H1 (cell line): ENCODE data around the gene LTBP4. TPM values are rescaled to one million over a fixed set of nuclear protein-coding genes. Genes with fewer than 3 reads are reported as not detected.

Source experiments
- BRCA1 ChIP-seq: IDR thresholded peaks from 2 replicates; pipeline ENCODE4 v1.6.1; 2012; ENCODE audit warnings: low read depth, low read length, improper control_type of control experiment
- CHD7 ChIP-seq: fragments of 300-600 bp; sonication (generic); IDR thresholded peaks from 2 replicates; pipeline ENCODE4 v1.7.1; 2012; ENCODE audit warnings: low read length, moderate library complexity, mild to moderate bottlenecking, inconsistent platforms; ENCODE audit not compliant: insufficient replicate concordance
- EZH2 ChIP-seq: fragments of 200-600 bp; sonication (generic); IDR thresholded peaks from 2 replicates; pipeline ENCODE4 v1.7.1; 2012; ENCODE audit warnings: low read depth, mild to moderate bottlenecking, moderate library complexity, low read length, inconsistent platforms; ENCODE audit not compliant: severe bottlenecking
- JUND ChIP-seq: IDR thresholded peaks from 2 replicates; pipeline ENCODE4 v1.6.1; 2011; ENCODE audit warnings: mild to moderate bottlenecking, improper control_type of control experiment, low read length
- SAP30 ChIP-seq: fragments of 300-600 bp; sonication (generic); IDR thresholded peaks from 2 replicates; pipeline ENCODE4 v1.7.1; 2012; ENCODE audit warnings: low read length, moderate library complexity, mild to moderate bottlenecking, inconsistent platforms; ENCODE audit not compliant: insufficient read depth, insufficient replicate concordance
- SIRT6 ChIP-seq: IDR thresholded peaks from one replicate; pipeline ENCODE4 v1.7.1; 2012; ENCODE audit warnings: low read length, inconsistent platforms
- SP1 ChIP-seq: IDR thresholded peaks from 2 replicates; pipeline ENCODE4 v1.6.1; 2011; ENCODE audit warnings: low read depth, low read length
- TAF7 ChIP-seq: optimal IDR thresholded peaks from 2 replicates; pipeline ENCODE3; 2011; ENCODE audit warnings: low read depth, mild to moderate bottlenecking, inconsistent platforms, low read length, moderate library complexity, borderline replicate concordance
- USF2 ChIP-seq: IDR thresholded peaks from 2 replicates; pipeline ENCODE4 v1.6.1; 2011; ENCODE audit warnings: low read length, improper control_type of control experiment
- polyA plus RNA-seq, 7 experiments: library from polyadenylated mRNA; depleted of rRNA in 3 of 7; stranded (reverse) in 5 of 7; unstranded in 2 of 7; fragments of >200 nt in 5 of 7; fragments of 200-250 nt in 2 of 7; gene quantifications; 1 replicate in 5 of 7; 2 replicates in 1 of 7; 4 replicates in 1 of 7; pipeline versions ENCODE4 v1.2.1 to v1.2.3, GENCODE V29; 2011 to 2013; ENCODE audit warnings: missing spikeins in 2 of 7, mixed read lengths in 2 of 7
- total RNA-seq: library from RNA; stranded (reverse); fragmentation: NEBNext Ultra II Directional; extraction: Animal tissue kit (Norgen Biotek cat#: 25700); gene quantifications from 2 replicates; pipeline ENCODE4 v1.2.1, GENCODE V29; 2021

Gene LTBP4
- total and polyA plus RNA-seq, 2 of the 8 experiments (the other 6 are each of a cell fraction or from before 2014, with no cell fraction given) = 54.5 to 77.1 TPM

- TF ChIP-seq TAF7 (no peak), EZH2 (peak; percentile 92), BRCA1 (no peak), SAP30 (no peak), SP1 (no peak), JUND (no peak), SIRT6 (no peak), CHD7 (no peak), USF2 (no peak)
Measured at GRCh38 chr19:40567750-40568494, 33.2 kb upstream of the LTBP4 start (continued).
